Measurements from ENCODE around the gene PDSS1.
"Not testable (repeated sequence)": the region's sequence is repeated elsewhere in the genome, so short reads cannot be mapped to it uniquely, and the experiment has no call there.

PDSS1 gene

GRCh38 chr10:26684667-26685264 is 12.7 kb upstream of the PDSS1 start:
- not testable (repeated sequence) for H3K4me3 Mint-ChIP-seq; H3K27me3 Mint-ChIP-seq; H3K36me3 Mint-ChIP-seq (ENCODE audit: low read depth); H3K9me3 Mint-ChIP-seq
- peaks cover 26% of the 10 kb centered on the region for H3K4me1 Mint-ChIP-seq (ENCODE audit: low read depth)
- intact Hi-C loops (cut with micrococcal nuclease) = loop anchor here (5.0 to 10.0 kb wide), 2 partner anchors 77 to 350 kb away; no protein-coding TSS in a partner anchor
- peak overlapping the region; percentile 53 for H3K27ac Mint-ChIP-seq

GRCh38 chr10:26685441-26685840 is 12.1 kb upstream of the PDSS1 start:
- Mint-ChIP-seq H3K4me3 (peak overlapping the region; percentile 53), H3K9me3 (no peaks in the 10 kb centered on the region), H3K27me3 (no peaks in the 10 kb centered on the region), H3K4me1 (ENCODE audit: low read depth) (peaks cover 32% of the 10 kb centered on the region), H3K36me3 (ENCODE audit: low read depth) (no peaks in the 10 kb centered on the region), H3K27ac (peak overlapping the region; percentile 53)
- intact Hi-C loops (cut with micrococcal nuclease) = loop anchor here (10.0 kb wide), 1 partner anchor 351 kb away; no protein-coding TSS in a partner anchor

DNA sequence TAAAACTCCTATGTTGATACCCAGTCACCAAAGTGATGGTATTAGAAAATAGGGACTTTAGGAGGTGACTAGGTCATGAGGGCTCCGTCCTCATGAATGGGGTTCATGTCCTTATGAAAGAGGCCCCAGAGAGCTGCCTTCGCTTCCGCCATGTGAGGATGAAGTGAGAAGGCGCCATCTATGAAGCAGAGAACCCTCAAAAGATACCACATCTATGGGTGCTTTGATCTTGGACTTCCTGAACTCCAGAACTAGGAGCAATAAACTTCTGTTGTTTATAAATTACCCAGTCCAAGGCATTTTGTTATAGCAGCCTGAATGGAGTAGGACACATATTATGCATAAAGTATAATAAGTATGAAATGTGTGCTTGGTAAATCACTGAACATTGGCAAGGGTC is 8.1 kb upstream of the PDSS1 start:
- H3K4me3 Mint-ChIP-seq = no peak overlapping the region
- H3K9me3 Mint-ChIP-seq = no peaks in the 10 kb centered on the region
- H3K27me3 Mint-ChIP-seq = no peaks in the 10 kb centered on the region
- H3K27ac Mint-ChIP-seq = peak overlapping the region; percentile 50
- intact Hi-C loops (cut with micrococcal nuclease) = loop anchor here (10.0 kb wide), 1 partner anchor 355 kb away; no protein-coding TSS in a partner anchor
- H3K36me3 Mint-ChIP-seq (ENCODE audit: low read depth) = no peaks in the 10 kb centered on the region
- peaks cover 44% of the 10 kb centered on the region for H3K4me1 Mint-ChIP-seq (ENCODE audit: low read depth)

GRCh38 chr10:26690731-26691475 is 6.6 kb upstream of the PDSS1 start:
- H3K9me3 Mint-ChIP-seq = no peaks in the 10 kb centered on the region
- no peaks in the 10 kb centered on the region for H3K27me3 Mint-ChIP-seq
- H3K36me3 Mint-ChIP-seq (ENCODE audit: low read depth) = no peaks in the 10 kb centered on the region
- peaks cover 40% of the 10 kb centered on the region for H3K4me1 Mint-ChIP-seq (ENCODE audit: low read depth)
- intact Hi-C loops (cut with micrococcal nuclease) = no loop called here
- no peak overlapping the region for H3K4me3 Mint-ChIP-seq
- H3K27ac Mint-ChIP-seq = peak overlapping the region; percentile 50

- H3K4me1 Mint-ChIP-seq (ENCODE audit: low read depth) = peaks cover 54% of the 10 kb centered on the region
- H3K27ac Mint-ChIP-seq = peak overlapping the region; percentile 58
- H3K4me3 Mint-ChIP-seq; H3K9me3 Mint-ChIP-seq; H3K27me3 Mint-ChIP-seq; intact Hi-C loops (cut with micrococcal nuclease): not testable (repeated sequence)
- peaks cover 16% of the 10 kb centered on the region for H3K36me3 Mint-ChIP-seq (ENCODE audit: low read depth)
Measured at GRCh38 chr10:26694536-26694935, 3.0 kb upstream of the PDSS1 start.

- H3K27me3 Mint-ChIP-seq = no peaks in the 10 kb centered on the region
- intact Hi-C loops (cut with micrococcal nuclease) = loop anchor here (5.0 kb wide), 2 partner anchors 74 to 94 kb away; no protein-coding TSS in a partner anchor
- H3K4me3 Mint-ChIP-seq = peak overlapping the region; percentile 98
Measured at GRCh38 chr10:26696786-26697162, 727 bp upstream of the PDSS1 start.

GRCh38 chr10:26697922-26698608 is 564 bp downstream of the PDSS1 start:
- H3K27me3 Mint-ChIP-seq = no peaks in the 10 kb centered on the region
- no peaks in the 10 kb centered on the region for H3K9me3 Mint-ChIP-seq
- H3K4me1 Mint-ChIP-seq (ENCODE audit: low read depth) = peaks cover 57% of the 10 kb centered on the region
- peak overlapping the region; percentile 96 for H3K27ac Mint-ChIP-seq
- peak overlapping the region; percentile 98 for H3K4me3 Mint-ChIP-seq
- peaks cover 42% of the 10 kb centered on the region for H3K36me3 Mint-ChIP-seq (ENCODE audit: low read depth)
- intact Hi-C loops (cut with micrococcal nuclease) = loop anchor here (5.0 kb wide), 2 partner anchors 76 to 96 kb away; no protein-coding TSS in a partner anchor

More at GRCh38 chr10:26696786-26697162, 727 bp upstream of the PDSS1 start:
- Mint-ChIP-seq H3K4me1 (ENCODE audit: low read depth) (peaks cover 47% of the 10 kb centered on the region), H3K9me3 (no peaks in the 10 kb centered on the region), H3K36me3 (ENCODE audit: low read depth) (peaks cover 29% of the 10 kb centered on the region), H3K27ac (peak overlapping the region; percentile 96)

GRCh38 chr10:26698909-26699308 is 1.4 kb downstream of the PDSS1 start:
- Mint-ChIP-seq H3K9me3 (no peaks in the 10 kb centered on the region), H3K36me3 (ENCODE audit: low read depth) (peaks cover 51% of the 10 kb centered on the region), H3K4me3 (peak overlapping the region; percentile 98), H3K27ac (peak overlapping the region; percentile 96), H3K27me3 (no peaks in the 10 kb centered on the region), H3K4me1 (ENCODE audit: low read depth) (peaks cover 58% of the 10 kb centered on the region)
- intact Hi-C loops (cut with micrococcal nuclease) = loop anchor here (5.0 kb wide), 2 partner anchors 77 to 97 kb away; no protein-coding TSS in a partner anchor

DNA sequence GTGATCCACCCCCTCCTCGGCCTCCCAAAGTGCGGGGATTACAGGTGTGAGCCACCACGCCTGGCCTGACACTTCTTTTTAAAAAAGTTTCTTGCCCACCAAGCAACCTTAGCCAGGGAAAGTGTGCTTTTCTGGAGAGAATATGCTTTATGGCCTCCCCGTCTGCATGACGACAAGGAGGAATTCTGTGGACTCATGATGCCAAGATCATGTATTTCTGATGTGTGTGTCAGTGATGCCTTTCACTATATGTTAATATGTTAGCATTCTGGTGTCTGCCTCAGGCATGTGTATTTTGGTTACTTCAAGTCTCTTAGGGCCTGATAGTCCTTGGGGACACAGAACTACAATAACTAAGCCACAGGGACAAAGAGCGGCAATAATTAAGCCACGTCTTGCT is 2.1 kb downstream of the PDSS1 start:
- peak overlapping the region; percentile 98 for H3K4me3 Mint-ChIP-seq
- peak overlapping the region; percentile 96 for H3K27ac Mint-ChIP-seq
- peaks cover 55% of the 10 kb centered on the region for H3K36me3 Mint-ChIP-seq (ENCODE audit: low read depth)
- no peaks in the 10 kb centered on the region for H3K9me3 Mint-ChIP-seq
- peaks cover 52% of the 10 kb centered on the region for H3K4me1 Mint-ChIP-seq (ENCODE audit: low read depth)
- H3K27me3 Mint-ChIP-seq = no peaks in the 10 kb centered on the region
- intact Hi-C loops (cut with micrococcal nuclease) = loop anchor here (5.0 kb wide), 2 partner anchors 77 to 97 kb away; no protein-coding TSS in a partner anchor

GRCh38 chr10:26700884-26701630 is 3.6 kb downstream of the PDSS1 start:
- no peaks in the 10 kb centered on the region for H3K27me3 Mint-ChIP-seq
- peaks cover 61% of the 10 kb centered on the region for H3K36me3 Mint-ChIP-seq (ENCODE audit: low read depth)
- H3K4me3 Mint-ChIP-seq = peak overlapping the region; percentile 37
- H3K27ac Mint-ChIP-seq = peak overlapping the region; percentile 81
- H3K4me1 Mint-ChIP-seq (ENCODE audit: low read depth) = peaks cover 56% of the 10 kb centered on the region
- peaks cover 2% of the 10 kb centered on the region for H3K9me3 Mint-ChIP-seq
- intact Hi-C loops (cut with micrococcal nuclease) = no loop called here

GRCh38 chr10:26703096-26703495 is 5.6 kb downstream of the PDSS1 start:
- H3K36me3 Mint-ChIP-seq (ENCODE audit: low read depth) = peaks cover 70% of the 10 kb centered on the region
- peaks cover 68% of the 10 kb centered on the region for H3K4me1 Mint-ChIP-seq (ENCODE audit: low read depth)
- no peak overlapping the region for H3K4me3 Mint-ChIP-seq
- no peaks in the 10 kb centered on the region for H3K27me3 Mint-ChIP-seq
- intact Hi-C loops (cut with micrococcal nuclease) = no loop called here
- peaks cover 6% of the 10 kb centered on the region for H3K9me3 Mint-ChIP-seq
- H3K27ac Mint-ChIP-seq = peak overlapping the region; percentile 81

GRCh38 chr10:26703974-26704373 is 6.5 kb downstream of the PDSS1 start:
- H3K27ac Mint-ChIP-seq = no peak overlapping the region
- intact Hi-C loops (cut with micrococcal nuclease) = no loop called here
- H3K36me3 Mint-ChIP-seq (ENCODE audit: low read depth) = peaks cover 75% of the 10 kb centered on the region

DNA sequence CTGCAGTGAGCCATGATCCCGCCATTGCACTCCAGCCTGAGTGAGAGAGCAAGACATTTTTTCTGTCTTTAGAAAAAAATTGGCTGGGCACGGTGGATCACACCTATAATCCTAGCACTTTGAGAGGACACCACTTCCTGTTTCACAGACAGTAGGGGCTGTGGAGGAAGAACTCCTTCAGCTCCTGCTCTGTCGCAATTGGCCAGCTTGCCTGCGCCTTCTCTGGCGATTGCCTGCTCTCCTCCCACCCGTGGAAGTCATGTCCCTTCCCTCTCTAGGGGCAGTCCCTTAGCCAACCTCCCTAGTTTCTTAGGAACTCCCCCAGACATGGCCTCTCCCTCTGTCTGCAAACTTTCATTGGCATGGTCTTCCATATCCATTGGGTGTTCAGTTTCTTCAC is 8.7 kb downstream of the PDSS1 start:
- Mint-ChIP-seq H3K36me3 (ENCODE audit: low read depth) (peaks cover 77% of the 10 kb centered on the region), H3K9me3 (peaks cover 6% of the 10 kb centered on the region), H3K27me3 (no peaks in the 10 kb centered on the region), H3K4me1 (ENCODE audit: low read depth) (peaks cover 60% of the 10 kb centered on the region), H3K27ac (peak overlapping the region; percentile 82), H3K4me3 (no peak overlapping the region)
- intact Hi-C loops (cut with micrococcal nuclease) = no loop called here

More at GRCh38 chr10:26703974-26704373, 6.5 kb downstream of the PDSS1 start:
- peaks cover 6% of the 10 kb centered on the region for H3K9me3 Mint-ChIP-seq
- no peak overlapping the region for H3K4me3 Mint-ChIP-seq
- H3K27me3 Mint-ChIP-seq = no peaks in the 10 kb centered on the region
- H3K4me1 Mint-ChIP-seq (ENCODE audit: low read depth) = peaks cover 71% of the 10 kb centered on the region

Measured in dendritic cell treated with granulocyte-macrophage colony-stimulating factor and Interleukin-4, amounts not matched to agents 40 ng/mL and 50 ng/mL, for 4 days (primary cell).